Osteoblast (primary cell): ENCODE results near the gene TIGD3. TPM values are rescaled to one million over a fixed set of nuclear protein-coding genes. Genes with fewer than 3 reads are reported as not detected.
A peak's percentile ranks its signal among the peaks of the same experiment; 100 is the strongest.

Experiments
- DNase-seq: peaks from one replicate; pipeline ENCODE4 v3.0.0; 2011; ENCODE audit warnings: low spot score, mixed read lengths; ENCODE audit not compliant: insufficient read length; ENCODE audit errors: missing footprints
- H2AFZ ChIP-seq: 2 replicates; pipeline ENCODE4 v1.6.0; 2011; ENCODE audit warnings: mild to moderate bottlenecking, low read length
- H3K27ac ChIP-seq: 2 replicates; pipeline ENCODE4 v1.5.1; 2011; ENCODE audit warnings: mild to moderate bottlenecking, low read depth, low read length, moderate library complexity
- H3K27me3 ChIP-seq: 2 replicates; pipeline ENCODE4 v1.6.0; 2012; ENCODE audit warnings: mild to moderate bottlenecking, control low read depth, inconsistent platforms, low read length, moderate library complexity; ENCODE audit not compliant: insufficient read depth
- H3K36me3 ChIP-seq: 2 replicates; pipeline ENCODE4 v1.5.1; 2011; ENCODE audit warnings: mild to moderate bottlenecking, low read length, control low read depth, moderate library complexity; ENCODE audit not compliant: insufficient read depth
- H3K4me1 ChIP-seq: 2 replicates; pipeline ENCODE4 v1.5.1; 2011; ENCODE audit warnings: mild to moderate bottlenecking, low read length, control low read depth, moderate library complexity; ENCODE audit not compliant: insufficient read depth
- H3K4me2 ChIP-seq: 2 replicates; pipeline ENCODE4 v1.6.0; 2011; ENCODE audit warnings: mild to moderate bottlenecking, low read length; ENCODE audit not compliant: insufficient read depth
- H3K4me3 ChIP-seq: fragments of 200-600 bp; sonication (generic); 3 replicates; pipeline ENCODE4 v1.5.1; 2012; ENCODE audit warnings: mild to moderate bottlenecking, low read length, inconsistent platforms; ENCODE audit not compliant: insufficient read depth
- H3K79me2 ChIP-seq: 2 replicates; pipeline ENCODE4 v1.6.0; 2012; ENCODE audit warnings: mild to moderate bottlenecking, low read length, control low read depth, inconsistent platforms; ENCODE audit not compliant: insufficient read depth
- H3K9me3 ChIP-seq: 2 replicates; pipeline ENCODE4 v1.5.1; 2011; ENCODE audit warnings: low read depth, low read length, control low read depth
- H4K20me1 ChIP-seq: 2 replicates; pipeline ENCODE4 v1.6.0; 2012; ENCODE audit warnings: mild to moderate bottlenecking, low read length, control low read depth; ENCODE audit not compliant: insufficient read depth
- total RNA-seq: library from RNA; depleted of rRNA; stranded (reverse); fragments of >200 nt; gene quantifications from 2 replicates; pipeline ENCODE4 v1.2.3, GENCODE V29; 2012
- TF ChIP-seq, protein P1 (sequence below): IDR thresholded peaks from 2 replicates; pipeline ENCODE4 v1.5.1; 2011; ENCODE audit warnings: mild to moderate bottlenecking, low read depth, low read length, moderate library complexity; ENCODE audit errors: extremely low read depth

TIGD3 gene
- total RNA-seq, 1 donor = not detected

DNA sequence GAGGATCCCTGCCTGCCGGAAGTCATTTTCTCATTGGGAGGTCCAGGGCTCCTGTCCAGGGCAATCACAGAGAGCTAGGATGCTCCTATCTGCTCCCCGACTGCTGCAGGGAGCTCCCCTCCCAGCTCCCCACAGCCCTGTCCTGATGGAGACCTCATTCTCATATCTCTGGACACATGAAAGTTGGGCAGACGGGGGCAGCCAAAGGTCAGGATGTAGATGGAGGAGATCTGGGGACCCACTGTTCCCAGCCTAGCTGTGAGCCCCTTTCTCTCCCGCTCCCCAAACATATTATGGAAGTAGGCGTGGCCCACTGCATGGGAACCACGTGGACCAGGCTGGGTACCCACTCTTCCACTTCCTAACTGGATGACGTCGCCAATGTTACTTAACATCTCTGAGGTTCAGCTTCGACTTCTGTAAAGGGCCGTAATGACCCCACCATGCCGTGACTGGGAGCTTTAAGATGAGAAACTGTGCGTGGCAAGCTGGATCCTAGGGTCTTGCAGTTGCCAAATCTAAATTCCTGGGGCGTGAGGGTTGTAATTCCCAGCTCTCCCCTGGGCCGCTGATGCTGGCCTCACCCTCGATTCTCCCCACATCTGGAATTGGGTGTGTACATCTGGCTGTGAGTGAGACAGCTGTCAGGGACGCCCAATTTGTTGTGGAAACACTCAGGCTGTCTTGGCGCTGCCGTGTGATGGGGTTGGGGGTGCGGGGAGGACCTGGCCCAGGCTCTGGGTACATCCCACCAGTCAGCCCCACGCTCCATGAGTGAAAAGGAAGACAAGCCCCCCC, 38.1 kb upstream of the TIGD3 start:
- Histone ChIP-seq H3K4me1 (peaks cover 28% of the 10 kb centered on the region), H4K20me1 (peaks cover 35% of the 10 kb centered on the region), H3K9me3 (no peaks in the 10 kb centered on the region), H3K27ac (peak overlapping the region; percentile 98), H3K36me3 (peaks cover 12% of the 10 kb centered on the region), H3K4me2 (peak overlapping the region; percentile 92), H3K4me3 (peak overlapping the region; percentile 97), H3K27me3 (no peaks in the 10 kb centered on the region), H2AFZ (no peak overlapping the region), H3K79me2 (peaks cover 54% of the 10 kb centered on the region)
- TF ChIP-seq, protein P1, sequence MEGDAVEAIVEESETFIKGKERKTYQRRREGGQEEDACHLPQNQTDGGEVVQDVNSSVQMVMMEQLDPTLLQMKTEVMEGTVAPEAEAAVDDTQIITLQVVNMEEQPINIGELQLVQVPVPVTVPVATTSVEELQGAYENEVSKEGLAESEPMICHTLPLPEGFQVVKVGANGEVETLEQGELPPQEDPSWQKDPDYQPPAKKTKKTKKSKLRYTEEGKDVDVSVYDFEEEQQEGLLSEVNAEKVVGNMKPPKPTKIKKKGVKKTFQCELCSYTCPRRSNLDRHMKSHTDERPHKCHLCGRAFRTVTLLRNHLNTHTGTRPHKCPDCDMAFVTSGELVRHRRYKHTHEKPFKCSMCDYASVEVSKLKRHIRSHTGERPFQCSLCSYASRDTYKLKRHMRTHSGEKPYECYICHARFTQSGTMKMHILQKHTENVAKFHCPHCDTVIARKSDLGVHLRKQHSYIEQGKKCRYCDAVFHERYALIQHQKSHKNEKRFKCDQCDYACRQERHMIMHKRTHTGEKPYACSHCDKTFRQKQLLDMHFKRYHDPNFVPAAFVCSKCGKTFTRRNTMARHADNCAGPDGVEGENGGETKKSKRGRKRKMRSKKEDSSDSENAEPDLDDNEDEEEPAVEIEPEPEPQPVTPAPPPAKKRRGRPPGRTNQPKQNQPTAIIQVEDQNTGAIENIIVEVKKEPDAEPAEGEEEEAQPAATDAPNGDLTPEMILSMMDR = no peak
- peak; percentile 96 for DNase-seq

DNA sequence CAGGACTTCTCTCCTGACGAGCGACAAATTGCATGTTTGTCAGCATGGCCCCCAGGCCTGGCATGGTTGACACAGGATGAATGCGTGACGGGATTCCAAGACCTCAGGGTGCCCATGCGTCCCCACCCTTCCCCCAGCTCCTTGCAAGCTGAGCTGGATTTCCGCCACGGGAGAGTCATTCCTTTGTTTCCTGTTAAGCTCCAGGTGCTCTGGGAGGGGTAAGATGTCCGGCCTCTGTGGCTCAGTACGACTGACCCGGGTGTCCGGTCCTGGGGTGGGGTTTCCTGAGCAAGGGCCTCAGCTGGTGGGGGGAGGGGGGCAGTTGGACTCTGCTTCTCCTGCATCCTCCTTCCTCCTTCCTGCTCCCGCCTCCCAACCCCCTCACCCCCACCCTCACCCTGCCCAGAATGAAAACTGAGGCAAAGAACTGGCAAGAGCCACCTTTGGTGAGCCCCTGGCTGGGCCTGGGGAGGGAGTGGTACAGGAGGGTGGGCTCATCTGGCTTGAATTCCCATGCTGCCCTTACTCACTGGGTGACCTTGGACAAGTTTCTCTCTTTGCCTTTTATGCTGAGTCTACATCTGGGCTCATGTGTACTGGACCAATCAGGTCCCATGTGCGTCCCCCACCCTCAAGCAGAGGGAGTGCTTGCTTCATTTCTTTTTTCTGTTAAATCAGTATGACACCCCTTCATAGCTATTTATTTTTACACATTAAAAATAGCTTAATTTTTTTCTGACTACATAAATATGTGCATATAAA, 37.3 kb upstream of the TIGD3 start:
- Histone ChIP-seq H2AFZ (no peak overlapping the region), H3K27me3 (no peaks in the 10 kb centered on the region), H3K79me2 (peaks cover 62% of the 10 kb centered on the region), H3K36me3 (peaks cover 20% of the 10 kb centered on the region), H3K4me2 (peak overlapping the region; percentile 92), H3K4me3 (peak overlapping the region; percentile 97), H3K4me1 (peaks cover 25% of the 10 kb centered on the region), H3K27ac (peak overlapping the region; percentile 98), H3K9me3 (no peaks in the 10 kb centered on the region), H4K20me1 (peaks cover 43% of the 10 kb centered on the region)
- TF ChIP-seq, protein P1 = no peak
- DNase-seq = peak; percentile 80

DNA sequence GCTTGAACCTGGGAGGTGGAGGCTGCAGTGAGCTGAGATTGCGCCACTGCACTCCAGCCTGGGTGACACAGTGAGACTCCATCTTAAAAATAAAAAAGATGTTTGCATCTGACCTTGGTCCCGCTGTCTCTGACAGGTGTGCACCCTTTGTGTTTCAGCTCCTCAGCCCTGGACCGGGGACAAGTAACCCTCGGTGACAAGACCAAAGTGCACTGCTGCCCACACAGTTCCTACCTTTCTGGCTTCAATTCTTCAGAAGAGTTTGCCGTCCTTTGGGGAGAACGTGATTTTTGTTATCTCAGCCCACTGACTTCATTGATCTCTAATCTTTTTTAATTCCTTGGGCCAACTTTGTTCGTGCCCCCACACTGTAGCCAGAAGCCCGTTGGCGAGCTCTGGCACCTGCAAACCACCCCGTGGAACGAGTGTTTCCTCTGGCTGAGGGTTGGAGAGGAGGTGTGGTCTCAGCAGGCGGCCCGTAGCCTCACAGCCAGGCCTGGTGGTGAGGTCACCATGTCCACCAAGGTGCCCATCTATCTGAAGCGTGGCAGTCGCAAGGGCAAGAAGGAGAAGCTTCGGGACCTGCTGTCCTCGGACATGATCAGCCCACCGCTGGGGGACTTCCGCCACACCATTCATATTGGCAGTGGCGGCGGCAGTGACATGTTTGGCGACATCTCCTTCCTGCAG, 34.0 kb upstream of the TIGD3 start:
- H3K79me2 ChIP-seq = peaks cover 60% of the 10 kb centered on the region
- H3K4me3 ChIP-seq = no peak overlapping the region
- H3K36me3 ChIP-seq = peaks cover 25% of the 10 kb centered on the region
- peak; percentile 35 for DNase-seq
- peaks cover 17% of the 10 kb centered on the region for H3K4me1 ChIP-seq
- H3K9me3 ChIP-seq = no peaks in the 10 kb centered on the region
- peaks cover 52% of the 10 kb centered on the region for H4K20me1 ChIP-seq
- no peaks in the 10 kb centered on the region for H3K27me3 ChIP-seq
- H3K27ac ChIP-seq = no peak overlapping the region
- no peak overlapping the region for H2AFZ ChIP-seq
- H3K4me2 ChIP-seq = no peak overlapping the region
- TF ChIP-seq, protein P1 = no peak

DNA sequence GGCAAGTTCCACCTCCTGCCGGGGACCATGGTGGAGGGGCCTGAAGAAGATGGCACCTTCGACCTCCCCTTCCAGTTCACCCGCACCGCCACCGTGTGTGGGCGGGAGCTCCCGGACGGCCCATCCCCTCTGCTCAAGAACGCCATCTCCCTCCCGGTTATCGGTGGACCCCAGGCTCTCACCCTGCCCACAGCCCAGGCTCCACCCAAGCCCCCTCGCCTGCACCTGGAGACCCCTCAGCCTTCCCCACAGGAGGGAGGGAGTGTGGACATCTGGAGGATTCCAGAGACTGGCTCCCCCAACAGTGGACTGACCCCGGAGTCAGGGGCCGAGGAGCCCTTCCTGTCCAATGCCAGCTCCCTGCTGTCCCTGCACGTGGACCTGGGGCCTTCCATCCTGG, 33.5 kb upstream of the TIGD3 start:
- TF ChIP-seq, protein P1 = no peak
- DNase-seq = peak; percentile 65
- no peak overlapping the region for H3K4me3 ChIP-seq
- peaks cover 25% of the 10 kb centered on the region for H3K36me3 ChIP-seq
- no peaks in the 10 kb centered on the region for H3K9me3 ChIP-seq
- peaks cover 12% of the 10 kb centered on the region for H3K4me1 ChIP-seq
- no peak overlapping the region for H3K27ac ChIP-seq
- no peaks in the 10 kb centered on the region for H3K27me3 ChIP-seq
- no peak overlapping the region for H2AFZ ChIP-seq
- no peak overlapping the region for H3K4me2 ChIP-seq
- peaks cover 50% of the 10 kb centered on the region for H4K20me1 ChIP-seq
- H3K79me2 ChIP-seq = peaks cover 54% of the 10 kb centered on the region
